HG02981 (cell line): Measurements from ENCODE around the gene FFAR2.
"Not testable (repeated sequence)": the region's sequence is repeated elsewhere in the genome, so short reads cannot be mapped to it uniquely, and the experiment has no call there.

ENCODE experiments used
- ATAC-seq: cut with Tn5 transposase; IDR thresholded peaks from one replicate; pipeline ENCODE4 v1.9.1; 2021; ENCODE audit warnings: mild to moderate bottlenecking, moderate library complexity; ENCODE audit not compliant: unreplicated experiment

The FFAR2 gene

DNA sequence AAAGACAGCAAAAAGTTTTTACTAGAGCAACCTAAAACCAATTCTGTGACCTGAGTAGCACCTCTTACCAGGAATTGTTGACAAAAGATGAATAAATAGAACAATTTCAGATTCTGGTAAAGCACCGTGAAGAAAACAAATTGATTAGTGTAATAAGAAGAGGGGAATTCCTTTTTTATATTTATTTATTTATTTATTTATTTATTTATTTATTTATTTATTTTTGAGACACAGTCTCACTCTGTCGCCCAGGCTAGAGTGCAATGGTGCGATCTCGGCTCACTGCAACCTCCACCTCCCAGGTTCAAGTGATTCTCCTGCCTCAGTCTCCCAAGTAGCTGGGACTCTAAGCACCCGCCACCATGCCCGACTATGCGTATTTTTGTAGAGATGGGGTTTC is 24.7 kb upstream of the FFAR2 start:
- ATAC-seq, result not testable (repeated sequence)

DNA sequence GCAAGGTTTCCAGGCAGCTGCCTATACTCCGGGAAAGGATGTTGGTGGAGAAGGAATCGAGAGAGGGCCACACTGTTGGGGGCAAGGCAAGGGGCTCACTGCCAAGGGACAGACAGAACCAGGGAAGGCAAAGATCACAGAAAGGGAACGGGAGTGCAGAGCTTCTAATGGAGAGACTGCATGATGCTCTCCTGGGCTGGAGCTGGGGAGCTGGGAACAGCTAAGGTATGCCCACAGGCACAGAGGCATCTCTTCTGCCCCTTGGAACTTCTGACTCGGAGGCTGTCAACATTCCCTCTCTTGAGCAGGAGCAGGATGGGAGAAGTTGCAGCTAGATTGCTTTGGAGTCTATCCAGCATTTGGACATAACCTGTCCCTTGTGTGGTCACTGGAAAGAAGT is 22.4 kb upstream of the FFAR2 start:
- no peak for ATAC-seq

DNA sequence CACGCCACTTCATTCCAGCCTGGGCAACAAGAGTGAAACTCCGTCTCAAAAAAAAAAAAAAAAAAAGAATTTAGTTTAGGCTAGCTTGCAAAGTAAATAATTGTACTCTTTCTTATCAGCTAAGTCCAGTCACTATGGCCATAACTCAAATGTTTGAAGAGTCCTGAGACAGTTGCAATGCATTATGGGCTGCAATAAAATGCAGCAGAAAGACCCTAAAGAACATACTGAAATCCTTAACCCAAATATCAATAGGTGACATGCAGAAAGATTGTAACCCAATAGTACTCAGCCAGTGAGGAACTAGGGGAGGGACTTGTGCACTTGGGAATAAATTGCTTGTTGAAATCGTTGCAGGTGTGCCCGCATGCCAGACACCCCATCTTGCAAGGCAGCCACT is 20.9 kb upstream of the FFAR2 start:
- ATAC-seq, result no peak

DNA sequence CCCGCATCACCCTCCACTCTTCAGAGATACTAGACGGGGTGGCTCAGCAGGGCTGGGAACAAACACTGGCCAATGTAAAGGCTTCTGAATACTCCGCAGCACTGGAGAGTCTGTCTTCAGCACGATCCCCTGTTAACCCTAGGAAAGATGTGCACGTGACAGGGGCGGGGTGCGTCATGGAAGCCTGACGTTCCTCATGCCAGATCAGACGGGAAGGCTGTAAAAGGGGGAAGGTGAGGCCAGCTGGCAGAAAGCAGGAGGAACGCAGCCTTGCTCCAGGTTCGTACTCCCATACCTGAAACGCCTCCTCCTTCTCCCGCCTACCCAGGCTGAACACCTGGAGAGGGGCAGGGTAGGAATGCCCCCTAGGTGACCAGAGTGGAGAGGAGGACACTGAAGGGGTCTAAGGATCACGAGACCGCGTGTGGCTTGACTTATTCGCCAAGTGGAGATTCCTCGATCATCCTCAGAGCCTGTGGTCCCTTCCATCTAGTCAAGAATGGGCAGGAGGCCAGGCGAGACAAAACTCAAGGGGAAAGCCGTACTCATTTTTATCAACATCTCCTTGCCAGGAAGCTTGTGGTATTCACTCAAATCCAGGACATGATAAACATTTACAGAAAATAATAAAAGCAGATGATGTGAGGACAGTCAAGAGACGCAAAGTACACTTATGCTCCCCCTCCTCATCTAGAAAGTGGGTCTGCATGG is 18.2 kb upstream of the FFAR2 start:
- ATAC-seq, result no peak

DNA sequence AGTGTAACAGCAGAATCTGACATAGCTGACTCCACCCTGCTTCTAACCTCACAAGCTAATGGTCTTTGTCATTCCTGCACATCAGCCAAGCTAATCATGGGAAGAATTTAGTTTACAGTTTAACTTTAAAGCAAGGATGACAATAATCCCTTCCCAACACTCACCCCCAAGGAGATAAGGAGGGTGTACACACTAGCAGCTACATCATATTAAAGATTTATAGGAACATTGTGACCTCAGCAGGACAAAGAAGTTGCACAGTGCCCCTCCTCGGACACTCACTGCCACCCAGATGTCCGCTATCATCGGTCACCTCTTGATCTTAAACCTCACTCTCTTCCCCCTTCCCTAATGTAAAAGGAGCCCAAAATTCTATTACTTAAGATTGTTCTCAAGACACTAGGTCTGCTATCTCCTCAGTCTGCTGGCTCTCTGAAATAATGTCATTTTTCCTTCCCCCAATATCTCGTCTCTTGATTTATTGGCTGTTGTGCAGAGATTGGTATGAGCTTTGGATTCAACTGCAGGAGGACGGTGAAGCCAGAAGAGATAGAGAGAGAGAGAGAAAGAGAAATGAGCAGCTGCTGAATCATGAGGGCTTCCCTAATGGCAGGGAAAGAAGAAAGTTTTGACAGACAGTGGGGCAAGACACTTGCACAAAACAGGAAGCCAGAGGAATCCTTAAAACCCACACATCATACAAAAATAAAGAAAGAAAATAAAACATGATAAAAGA is 17.5 kb upstream of the FFAR2 start:
- ATAC-seq, result no peak

DNA sequence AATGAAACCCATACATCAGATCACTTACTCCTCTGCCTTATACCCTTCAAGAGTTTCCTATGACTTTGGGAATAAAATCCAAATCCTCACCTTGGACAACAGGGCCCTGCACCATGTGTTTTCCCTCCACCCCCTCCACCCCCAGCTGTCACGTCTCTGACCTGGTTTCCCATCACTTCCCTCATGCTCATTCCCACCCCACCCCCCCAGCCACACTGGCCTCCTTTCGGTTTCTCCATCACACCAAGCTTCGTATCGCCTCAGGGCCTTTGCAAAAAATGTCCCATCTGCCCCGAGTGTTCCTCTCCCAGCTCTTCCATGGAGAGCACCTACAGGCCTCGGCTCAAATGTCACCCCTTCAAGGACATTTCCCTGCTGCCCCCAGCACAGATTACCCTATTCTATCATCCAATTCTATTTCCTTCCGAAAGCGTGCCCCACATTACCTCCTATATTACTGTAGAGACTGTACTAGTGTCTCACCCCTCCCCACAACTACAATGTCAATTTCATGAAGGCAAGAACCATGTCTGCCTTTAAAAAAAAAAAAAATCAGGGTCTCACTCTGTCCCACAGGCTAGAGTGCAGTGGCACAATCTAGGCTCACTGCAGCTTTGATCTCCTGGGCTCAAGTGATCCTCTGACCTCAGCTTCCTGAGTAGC is 16.8 kb upstream of the FFAR2 start:
- no peak for ATAC-seq

DNA sequence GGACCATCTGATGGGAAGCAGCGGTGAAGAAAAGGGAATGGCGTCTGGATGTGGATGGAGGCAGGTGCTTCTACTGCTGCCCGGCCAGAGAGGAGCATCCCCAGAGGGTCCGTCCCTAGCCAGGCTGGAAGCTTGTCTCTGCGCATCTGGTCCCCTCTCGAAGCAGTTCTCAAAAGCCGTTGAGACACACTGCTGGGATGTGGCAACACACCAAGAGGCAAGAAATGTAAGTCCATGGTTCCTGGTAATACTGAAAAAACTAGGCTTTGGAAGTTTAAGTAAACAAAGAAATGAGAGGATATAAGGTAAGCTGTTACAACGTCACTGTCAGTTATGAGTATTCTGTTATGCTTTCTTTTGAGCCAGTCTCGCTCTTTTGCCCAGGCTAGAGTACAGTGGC is 15.1 kb upstream of the FFAR2 start:
- no peak for ATAC-seq

DNA sequence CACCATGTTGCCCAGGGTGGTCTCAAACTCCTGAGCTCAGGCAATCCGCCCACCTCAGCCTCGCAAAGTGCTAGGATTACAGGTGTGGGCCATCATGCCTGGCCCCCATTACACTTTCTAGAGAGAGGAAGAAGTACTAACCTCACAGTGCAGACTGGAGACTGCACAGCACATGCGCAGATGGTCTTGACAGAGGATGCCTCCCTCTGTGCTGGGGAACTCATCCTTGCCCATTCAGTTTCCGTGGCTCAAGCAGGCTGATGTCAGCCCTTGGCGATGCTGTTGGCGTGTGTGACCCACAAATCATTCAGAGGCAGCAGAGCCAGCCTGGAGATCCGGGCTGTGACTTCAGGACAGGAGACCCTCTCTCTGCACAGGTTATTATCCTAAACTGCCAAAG is 14.6 kb upstream of the FFAR2 start:
- no peak for ATAC-seq

DNA sequence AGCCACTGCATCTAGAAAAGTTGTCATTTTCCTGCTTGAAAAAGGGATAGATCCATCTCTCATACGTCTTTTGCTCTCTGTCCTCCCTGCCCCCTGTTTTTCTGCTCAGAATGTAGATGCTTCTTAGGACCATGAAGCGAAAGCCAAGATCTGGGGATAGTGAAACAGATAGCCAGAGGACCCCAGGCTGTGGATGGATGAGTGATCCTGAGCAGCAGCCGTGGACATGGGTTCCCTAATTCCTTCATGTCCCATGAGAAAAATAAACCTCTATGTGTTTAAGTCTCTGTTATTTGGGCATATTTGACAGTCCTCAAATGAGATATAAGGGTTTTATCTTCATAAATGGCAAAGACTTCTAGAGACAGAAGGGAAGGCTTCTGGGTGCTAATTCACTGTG is 12.2 kb upstream of the FFAR2 start:
- ATAC-seq, result no peak

DNA sequence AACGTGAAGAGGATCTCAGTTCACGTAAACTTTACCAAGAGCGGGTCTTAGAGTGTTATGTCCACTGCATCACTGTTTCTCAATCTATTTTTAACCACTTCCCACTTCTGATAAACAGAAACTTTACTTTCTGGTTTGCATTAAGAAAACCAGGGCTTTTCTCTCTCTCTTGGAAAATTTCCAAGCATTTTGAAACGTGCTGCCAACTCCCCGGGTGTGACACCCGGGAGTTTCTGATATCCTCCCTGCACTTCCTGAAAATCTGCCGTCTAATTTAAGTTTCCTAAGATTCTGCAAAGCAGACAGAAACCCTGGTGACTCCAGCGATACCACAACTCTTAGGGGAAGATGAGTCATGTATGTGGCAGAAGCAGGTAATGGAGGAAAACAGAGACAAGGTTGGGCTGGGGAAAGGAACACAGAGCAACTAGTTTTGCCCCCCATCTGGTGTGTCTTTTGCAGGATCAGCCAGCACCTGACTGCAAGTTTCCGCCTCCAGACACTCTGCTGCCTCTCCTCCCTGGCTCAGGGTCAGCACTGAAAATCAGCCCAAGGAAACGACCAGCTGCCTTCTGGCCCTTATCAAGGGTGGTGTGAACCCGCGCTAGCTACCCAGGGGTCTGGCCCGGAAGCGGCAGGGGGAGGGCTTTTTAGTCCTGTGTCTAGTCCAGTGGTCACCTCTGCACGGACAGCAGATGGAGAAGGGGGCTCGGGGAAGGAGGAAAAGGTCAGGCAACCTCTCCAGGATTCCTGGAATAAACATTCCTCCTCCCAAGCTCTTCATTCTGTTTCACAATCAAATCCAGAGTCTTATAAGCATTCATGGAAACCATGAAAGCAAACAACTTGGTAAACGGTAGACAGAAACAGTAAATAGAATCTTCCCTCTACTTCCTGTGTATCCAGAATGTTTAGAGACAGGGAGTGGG is 11.3 kb upstream of the FFAR2 start:
- ATAC-seq, result no peak

DNA sequence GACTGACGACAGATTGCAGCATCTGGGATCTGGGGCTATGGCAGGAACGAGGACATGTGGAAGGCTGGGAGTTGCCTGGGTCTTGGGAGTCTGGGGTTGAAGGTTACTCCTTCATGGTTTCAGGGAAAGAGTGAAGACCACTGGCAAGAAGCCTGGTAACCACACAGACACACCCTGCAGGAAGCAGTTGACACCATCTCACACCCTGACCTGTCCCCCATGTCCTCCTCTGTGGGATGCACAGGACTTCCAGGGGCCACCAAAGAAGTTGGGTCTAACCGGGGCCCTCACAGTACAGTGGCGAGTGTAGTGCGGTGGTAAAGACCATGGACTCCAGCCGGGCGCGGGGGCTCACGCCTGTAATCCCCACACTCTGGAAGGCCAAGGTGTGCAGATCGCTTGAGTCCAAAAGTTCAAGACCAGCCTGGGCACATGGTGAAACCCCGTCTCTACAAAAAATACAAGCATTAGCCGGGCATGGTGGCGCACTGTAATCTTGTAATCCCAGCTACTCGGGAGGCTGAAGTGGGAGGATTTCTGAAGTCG is 10.6 kb upstream of the FFAR2 start:
- no peak for ATAC-seq

DNA sequence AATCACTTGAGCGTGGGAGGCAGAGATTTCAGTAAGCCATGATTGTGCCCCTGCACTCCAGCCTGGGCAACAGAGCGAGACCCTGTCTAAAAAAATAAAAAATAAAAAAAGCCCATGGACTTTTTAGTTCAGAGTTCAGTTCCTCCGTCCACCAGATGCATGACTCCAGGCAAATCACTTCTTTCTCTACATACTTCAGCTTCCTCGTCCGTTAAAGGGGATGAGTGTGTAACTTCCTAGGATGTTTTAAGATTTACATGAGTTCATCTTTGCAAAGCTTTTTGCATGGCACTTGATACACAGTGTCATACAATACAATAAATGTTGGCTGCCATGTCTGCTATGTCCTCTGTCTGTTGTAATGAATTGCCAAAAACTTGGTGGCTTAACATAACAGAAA is 10.0 kb upstream of the FFAR2 start:
- no peak for ATAC-seq

DNA sequence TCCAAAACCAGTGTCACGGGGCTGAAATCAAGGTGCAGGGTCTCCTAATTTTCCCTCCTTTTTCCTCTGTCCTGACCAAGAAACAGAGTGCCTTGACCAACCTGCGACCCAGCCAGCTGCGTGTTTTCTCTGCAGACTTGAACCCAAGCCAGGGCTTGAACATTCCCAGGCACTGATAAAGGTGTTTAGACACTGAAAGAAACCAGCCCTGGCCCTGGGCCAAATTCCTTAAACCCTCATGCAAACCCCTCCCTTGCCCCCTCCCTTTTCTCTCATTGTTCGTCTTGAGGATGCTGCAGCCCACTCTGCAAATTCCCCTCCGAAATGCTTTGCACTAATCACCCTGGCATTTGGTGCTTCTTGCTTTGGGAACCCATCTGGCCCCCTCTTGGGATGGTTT is 9.5 kb upstream of the FFAR2 start:
- ATAC-seq, result no peak

DNA sequence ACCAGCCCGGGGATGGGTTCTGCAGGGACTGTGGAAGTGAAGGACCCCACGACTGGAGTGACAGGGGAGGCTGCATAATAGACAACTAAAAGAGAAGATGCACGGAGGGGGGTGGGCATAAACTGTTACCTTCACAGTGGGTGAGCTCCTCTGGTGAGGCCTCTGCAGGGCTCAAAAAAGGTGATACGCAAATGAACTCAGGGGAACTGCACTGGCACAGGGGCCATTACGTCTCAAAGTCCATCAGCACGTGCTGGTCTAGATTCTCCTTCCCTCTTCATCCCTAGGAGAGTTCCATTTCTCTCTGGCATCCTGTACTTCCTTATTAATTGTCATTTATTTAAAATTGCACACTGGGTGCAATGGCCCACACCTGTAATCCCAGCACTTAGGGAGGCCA is 8.1 kb upstream of the FFAR2 start:
- ATAC-seq, result no peak

DNA sequence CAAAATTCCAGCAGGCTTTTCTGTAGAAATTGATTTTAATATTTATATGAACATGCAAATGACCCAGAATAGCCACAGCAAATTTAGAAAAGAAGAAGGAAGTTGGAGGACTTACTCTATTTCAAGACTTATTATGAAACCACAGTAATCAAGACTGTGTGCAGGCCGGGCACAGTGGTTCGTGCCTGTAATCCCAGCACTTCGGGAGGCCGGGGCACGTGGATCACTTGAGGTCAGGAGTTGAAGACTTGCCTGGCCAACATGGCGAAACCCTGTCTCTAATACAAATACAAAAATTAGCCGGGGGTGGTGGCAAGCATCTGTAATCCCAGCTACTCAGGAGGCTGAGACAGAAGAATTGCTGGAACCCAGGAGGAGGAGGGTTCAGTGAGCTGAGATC is 6.0 kb upstream of the FFAR2 start:
- no peak for ATAC-seq

DNA sequence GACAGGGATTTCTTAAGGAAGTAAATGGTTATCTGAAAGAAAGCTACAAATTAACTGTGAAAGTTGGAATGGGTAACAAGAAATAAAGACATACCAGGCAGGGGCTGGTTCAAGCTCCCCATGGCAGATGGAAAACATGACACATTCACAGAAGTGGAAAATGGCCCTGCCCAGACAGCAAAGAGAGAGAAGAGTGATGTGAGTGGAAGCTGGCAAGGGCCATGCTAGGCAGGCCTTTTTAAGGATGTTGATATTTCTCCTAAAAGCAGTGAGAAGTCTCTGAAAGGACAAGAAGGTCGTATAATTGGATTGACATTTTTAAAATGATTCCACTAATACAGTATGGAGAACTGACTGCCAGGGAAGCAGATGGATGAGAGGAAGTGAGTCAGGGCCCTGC is 3.3 kb upstream of the FFAR2 start:
- ATAC-seq, result no peak

DNA sequence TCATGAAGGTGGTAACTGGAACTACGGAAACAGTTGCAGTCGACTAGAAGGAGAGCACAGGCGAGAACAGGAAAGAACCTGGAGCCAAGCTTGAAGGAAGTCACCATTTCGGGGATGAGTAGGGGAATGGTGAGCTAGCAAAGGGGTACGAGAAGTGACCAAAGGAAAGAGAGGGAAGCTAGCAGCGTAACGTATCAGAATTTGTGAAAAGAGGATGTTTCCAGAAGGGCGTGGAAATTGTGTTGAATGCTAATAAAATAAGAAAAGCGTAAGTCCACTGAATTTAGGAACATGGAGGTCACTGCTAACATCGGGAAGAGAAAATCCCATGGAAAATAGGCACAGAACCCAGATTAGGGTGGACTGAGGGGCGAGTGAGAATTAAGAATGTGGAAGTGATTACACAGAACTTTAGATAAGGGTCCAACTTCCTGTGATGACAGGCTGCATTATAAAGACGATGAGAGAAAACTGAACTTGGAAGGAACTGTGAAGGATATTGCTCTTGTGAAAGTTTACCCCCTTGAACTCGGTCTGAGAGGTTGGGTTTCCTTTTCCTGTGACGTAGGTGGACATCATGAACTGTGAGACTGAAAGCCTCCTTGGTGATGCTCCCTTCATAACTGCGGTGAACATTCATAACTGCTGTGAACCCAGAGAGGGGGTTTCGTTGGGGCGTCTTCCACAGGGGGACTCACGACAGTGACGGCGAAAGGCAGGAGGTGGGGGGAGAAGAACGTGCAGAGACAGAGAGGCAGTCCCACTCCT is 2.0 kb upstream of the FFAR2 start:
- no peak for ATAC-seq

DNA sequence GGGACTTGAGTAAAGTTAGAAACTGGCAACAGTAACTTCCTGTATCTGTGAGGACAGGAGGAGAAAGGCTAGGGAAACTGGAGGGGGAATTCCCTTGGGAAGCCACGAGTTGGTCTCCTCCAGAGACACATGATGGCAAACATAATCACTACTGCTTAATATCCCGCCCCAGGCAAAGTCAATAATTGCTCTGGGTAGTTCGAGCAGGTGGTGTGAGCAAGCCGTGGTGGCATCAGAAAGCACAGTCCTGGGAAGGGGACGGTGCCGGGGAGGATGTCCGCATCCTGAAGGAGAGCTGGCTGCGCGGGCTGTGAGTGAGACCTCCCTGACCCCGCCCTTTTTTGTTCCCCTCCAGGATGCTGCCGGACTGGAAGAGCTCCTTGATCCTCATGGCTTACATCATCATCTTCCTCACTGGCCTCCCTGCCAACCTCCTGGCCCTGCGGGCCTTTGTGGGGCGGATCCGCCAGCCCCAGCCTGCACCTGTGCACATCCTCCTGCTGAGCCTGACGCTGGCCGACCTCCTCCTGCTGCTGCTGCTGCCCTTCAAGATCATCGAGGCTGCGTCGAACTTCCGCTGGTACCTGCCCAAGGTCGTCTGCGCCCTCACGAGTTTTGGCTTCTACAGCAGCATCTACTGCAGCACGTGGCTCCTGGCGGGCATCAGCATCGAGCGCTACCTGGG is 1.4 kb downstream of the FFAR2 start:
- ATAC-seq, result no peak

DNA sequence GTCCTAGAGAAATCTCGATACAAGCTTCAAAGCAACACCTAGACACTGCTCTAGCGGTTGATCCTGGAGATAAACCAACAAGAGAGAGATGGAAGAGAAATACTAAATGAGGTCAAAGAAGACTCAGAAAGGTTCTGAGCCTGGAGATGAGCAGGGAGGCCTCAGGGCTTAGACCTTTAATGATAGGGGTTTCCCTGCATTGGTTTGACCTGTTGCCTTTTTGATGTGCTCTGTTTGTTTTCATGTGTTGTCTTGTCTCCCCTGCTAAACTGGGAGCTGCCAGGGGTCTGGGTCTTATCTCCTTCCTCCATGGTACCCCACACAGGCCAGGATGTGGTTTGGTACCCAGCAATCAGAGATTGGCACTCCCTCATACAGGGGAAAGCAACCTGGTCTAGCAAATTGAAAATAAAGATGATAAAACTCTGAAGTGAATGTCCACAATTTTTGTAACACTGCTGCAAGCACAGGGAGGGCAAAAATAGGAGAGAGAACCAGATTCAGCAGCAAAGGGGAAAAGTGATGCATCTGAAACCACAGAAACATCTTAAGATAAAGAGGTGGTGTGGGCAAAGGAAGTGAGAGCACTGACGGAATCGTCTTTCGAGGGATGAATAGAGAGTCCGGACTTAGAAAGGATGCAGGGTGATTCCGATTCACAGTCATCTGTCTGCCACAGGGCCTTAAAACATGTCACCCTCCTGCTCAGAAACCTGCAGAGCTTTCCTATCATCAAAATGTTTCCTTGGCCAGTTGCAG is 3.5 kb downstream of the FFAR2 start:
- no peak for ATAC-seq
